Esophagus muscularis mucosa (tissue), 4 donors: ENCODE data around the gene C2CD2L. TPM values are rescaled to one million over a fixed set of nuclear protein-coding genes. Genes with fewer than 3 reads are reported as not detected.
A peak's percentile ranks its signal among the peaks of the same experiment; 100 is the strongest.

Source experiments
- DNase-seq: peaks from one replicate; pipeline ENCODE4 v3.0.0-alpha.2; 2017; ENCODE audit errors: extremely low spot score
- H3K27ac ChIP-seq, 4 donors: fragments of 200-600 bp; sonication (generic); replicated peaks in 1 of 4; 1 replicate in 3 of 4; 2 replicates in 1 of 4; pipeline ENCODE4 v1.5.1; 2016 to 2019; ENCODE audit warnings: mild to moderate bottlenecking in 1 of 4
- H3K27me3 ChIP-seq, 4 donors: fragments of 200-600 bp; sonication (generic); one replicate each; pipeline versions ENCODE4 v1.5.1 to v1.6.0; 2016 to 2019
- H3K36me3 ChIP-seq, 4 donors: fragments of 200-600 bp; sonication (generic); one replicate each; pipeline ENCODE4 v1.5.1; 2016 to 2019
- H3K4me1 ChIP-seq, 4 donors: fragments of 200-600 bp; sonication (generic); one replicate each; pipeline ENCODE4 v1.5.1; 2016 to 2019
- H3K4me3 ChIP-seq, 4 donors: fragments of 200-600 bp; sonication (generic); 1 replicate in 2 of 4; 2 replicates in 2 of 4; pipeline ENCODE4 v1.5.1; 2016 to 2019; ENCODE audit warnings: mild to moderate bottlenecking in 4 of 4, moderate library complexity in 1 of 4
- H3K9me3 ChIP-seq, 4 donors: fragments of 200-600 bp; sonication (generic); 1 replicate in 3 of 4; 2 replicates in 1 of 4; pipeline ENCODE4 v1.5.1; 2016 to 2019
- EP300 ChIP-seq: sonication (generic); formaldehyde crosslinking; IDR thresholded peaks from one replicate; pipeline ENCODE4 v1.6.1; 2017; ENCODE audit warnings: antibody characterized with exemption
- POLR2A ChIP-seq: fragments of 450-650 bp; IDR thresholded peaks from one replicate; pipeline ENCODE4 v1.6.1; 2017; ENCODE audit warnings: antibody characterized with exemption, moderate library complexity, mild to moderate bottlenecking, low read depth
- POLR2AphosphoS5 ChIP-seq, 2 donors: sonication (generic); formaldehyde crosslinking; IDR thresholded peaks; one replicate each; pipeline ENCODE4 v1.6.1; 2017; ENCODE audit warnings: antibody characterized with exemption in 2 of 2
- WGBS: methylation state at CpG from one replicate; pipeline ENCODE4 v1.1.5; 2018; 5-methylcytosine and 5-hydroxymethylcytosine counted together
- intact Hi-C: fragments of 100-400 bp; cut with DNase I; formaldehyde crosslinking; loops from one replicate; pipeline ENCODE4 v1.15.1; 2023
- total RNA-seq, 4 donors: library from RNA; depleted of rRNA; stranded (reverse); fragments of >200 nt; gene quantifications; one replicate each; pipeline versions ENCODE4 v1.1.0 to v1.2.1, GENCODE V29; 2016
- TF ChIP-seq, protein P1 (sequence below), 3 experiments: fragments of 200-600 bp in 2 of 3; fragments of 450-650 bp in 1 of 3; sonication (generic) in 2 of 3; IDR thresholded peaks; one replicate each; pipeline ENCODE4 v1.5.1; 2017 to 2019; ENCODE audit warnings: antibody characterized with exemption in 3 of 3, mild to moderate bottlenecking in 2 of 3, moderate library complexity in 1 of 3

C2CD2L gene
- total RNA-seq, 4 donors from 2014 or later: 7.5 to 15.2 (median 9.4) TPM

DNA sequence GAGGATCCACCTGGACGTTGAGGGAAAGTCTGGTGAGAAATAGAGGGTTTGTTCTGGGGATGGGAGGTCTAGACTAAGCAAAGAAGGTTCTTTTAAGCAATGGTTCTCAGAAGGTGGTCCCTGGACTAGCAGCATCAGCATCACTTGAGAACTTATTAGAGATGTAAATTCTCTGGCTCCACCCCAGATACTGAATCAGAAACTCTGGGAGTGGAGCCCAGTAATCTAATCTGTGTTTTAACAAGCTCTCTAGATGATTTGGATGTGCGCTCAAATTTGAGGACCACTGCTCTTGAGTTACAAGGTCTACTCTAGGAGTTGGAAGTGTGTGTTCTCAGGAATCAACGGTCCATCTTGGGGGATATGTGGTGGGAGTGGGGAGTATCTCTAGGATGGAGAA, 38.4 kb downstream of the C2CD2L start:
- Histone ChIP-seq H3K27ac (no peak overlapping the region), H3K9me3 (no peaks in the 10 kb centered on the region), H3K27me3 (peaks cover 0 to 16% (median 0%) of the 10 kb centered on the region in 4 donors), H3K4me3 (no peak overlapping the region), H3K36me3 (no peaks in the 10 kb centered on the region), H3K4me1 (peaks cover 13 to 29% (median 24%) of the 10 kb centered on the region in 4 donors)
- WGBS: 65% methylated on average over 3 of the region's 3 CpGs
- intact Hi-C loops: loop anchor here (5.0 kb wide), 1 partner anchor 52 kb away; no protein-coding TSS in a partner anchor
- no peak for DNase-seq
- no peak for TF ChIP-seq EP300
- no peak for TF ChIP-seq POLR2A
- no peak for TF ChIP-seq POLR2AphosphoS5 (IDR thresholded peaks at IDR 0.05)
- TF ChIP-seq, protein P1, sequence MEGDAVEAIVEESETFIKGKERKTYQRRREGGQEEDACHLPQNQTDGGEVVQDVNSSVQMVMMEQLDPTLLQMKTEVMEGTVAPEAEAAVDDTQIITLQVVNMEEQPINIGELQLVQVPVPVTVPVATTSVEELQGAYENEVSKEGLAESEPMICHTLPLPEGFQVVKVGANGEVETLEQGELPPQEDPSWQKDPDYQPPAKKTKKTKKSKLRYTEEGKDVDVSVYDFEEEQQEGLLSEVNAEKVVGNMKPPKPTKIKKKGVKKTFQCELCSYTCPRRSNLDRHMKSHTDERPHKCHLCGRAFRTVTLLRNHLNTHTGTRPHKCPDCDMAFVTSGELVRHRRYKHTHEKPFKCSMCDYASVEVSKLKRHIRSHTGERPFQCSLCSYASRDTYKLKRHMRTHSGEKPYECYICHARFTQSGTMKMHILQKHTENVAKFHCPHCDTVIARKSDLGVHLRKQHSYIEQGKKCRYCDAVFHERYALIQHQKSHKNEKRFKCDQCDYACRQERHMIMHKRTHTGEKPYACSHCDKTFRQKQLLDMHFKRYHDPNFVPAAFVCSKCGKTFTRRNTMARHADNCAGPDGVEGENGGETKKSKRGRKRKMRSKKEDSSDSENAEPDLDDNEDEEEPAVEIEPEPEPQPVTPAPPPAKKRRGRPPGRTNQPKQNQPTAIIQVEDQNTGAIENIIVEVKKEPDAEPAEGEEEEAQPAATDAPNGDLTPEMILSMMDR (IDR thresholded peaks at IDR 0.05): no peak

DNA sequence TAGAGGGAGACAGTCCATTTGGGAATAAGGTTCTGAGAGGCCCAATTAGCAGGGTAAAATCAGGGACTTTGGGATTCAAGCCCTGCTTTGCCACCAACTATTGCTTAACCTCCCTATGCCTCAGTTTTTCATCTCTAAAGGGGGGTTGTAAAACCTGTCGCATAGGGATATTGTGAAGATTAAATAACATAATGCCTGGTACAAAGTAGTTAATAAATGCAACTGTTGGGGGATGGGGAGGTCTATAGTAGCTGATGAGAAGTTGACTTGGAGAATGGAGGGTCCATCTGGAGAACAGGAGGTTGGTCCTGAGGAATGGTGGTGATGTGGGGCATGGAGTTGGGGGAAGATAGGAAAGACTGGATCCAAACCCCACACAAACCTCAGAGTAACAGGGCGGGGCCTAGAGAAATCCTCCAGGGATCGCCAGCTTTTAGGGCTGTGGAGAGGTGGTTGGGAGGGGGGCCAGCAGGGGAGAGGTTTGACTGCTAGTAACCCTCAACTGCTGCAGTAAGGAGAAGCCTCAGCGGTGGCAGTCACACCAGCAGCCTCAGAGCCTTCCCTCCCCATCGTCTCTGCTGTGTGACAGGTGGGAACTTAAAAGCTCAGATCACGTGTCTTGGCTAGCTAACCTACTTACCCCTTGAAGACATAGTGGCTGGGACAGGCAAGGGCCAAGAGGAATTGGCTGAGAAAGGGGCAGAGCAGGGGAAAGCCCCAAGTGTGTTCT, 40.6 kb downstream of the C2CD2L start:
- WGBS: 61% methylated on average over 5 of the region's 6 CpGs
- Histone ChIP-seq H3K27me3 (peaks cover 0 to 8% (median 0%) of the 10 kb centered on the region in 4 donors), H3K4me3 (no peak overlapping the region), H3K9me3 (no peaks in the 10 kb centered on the region), H3K4me1 (peaks cover 13 to 29% (median 24%) of the 10 kb centered on the region in 4 donors), H3K36me3 (no peaks in the 10 kb centered on the region), H3K27ac (no peak overlapping the region)
- no peak for TF ChIP-seq POLR2AphosphoS5 (IDR thresholded peaks at IDR 0.05)
- TF ChIP-seq POLR2A: no peak
- no peak for TF ChIP-seq EP300
- TF ChIP-seq, protein P1 (IDR thresholded peaks at IDR 0.05): no peak
- no peak for DNase-seq
- intact Hi-C loops: loop anchor here (5.0 kb wide), 1 partner anchor 50 kb away; no protein-coding TSS in a partner anchor

DNA sequence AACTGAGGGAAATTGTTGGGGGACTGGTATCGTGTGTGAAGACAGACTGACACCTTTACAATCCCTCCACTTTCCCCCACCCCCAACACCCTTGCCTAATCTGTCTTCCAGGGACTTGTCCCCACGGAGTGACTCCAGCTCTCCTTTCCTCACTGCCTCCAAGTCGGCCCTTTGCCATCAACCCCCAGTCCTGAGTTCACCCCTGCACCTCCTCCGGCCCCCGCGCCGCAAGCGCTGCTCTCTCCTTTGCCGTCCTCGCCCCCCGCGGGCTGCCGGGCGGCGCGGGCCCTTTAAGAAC, 41.5 kb downstream of the C2CD2L start:
- no peak for DNase-seq
- intact Hi-C loops: loop anchor here (5.0 kb wide), 1 partner anchor 49 kb away; no protein-coding TSS in a partner anchor
- peak overlapping the region; percentile 63 to 84 (median 67) for H3K4me3 ChIP-seq
- no peaks in the 10 kb centered on the region for H3K36me3 ChIP-seq
- WGBS: under 1% methylated on average over 16 of the region's 16 CpGs
- TF ChIP-seq, protein P1 (IDR thresholded peaks at IDR 0.05): no peak
- TF ChIP-seq POLR2A (no peak), POLR2AphosphoS5 (IDR thresholded peaks at IDR 0.05) (no peak), EP300 (no peak)
- peak overlapping the region in 1 of 4 donors; percentile 45 for H3K27ac ChIP-seq
- peaks cover 0 to 8% (median 0%) of the 10 kb centered on the region in 4 donors for H3K27me3 ChIP-seq
- no peaks in the 10 kb centered on the region for H3K9me3 ChIP-seq
- H3K4me1 ChIP-seq: peaks cover 13 to 29% (median 24%) of the 10 kb centered on the region in 4 donors

DNA sequence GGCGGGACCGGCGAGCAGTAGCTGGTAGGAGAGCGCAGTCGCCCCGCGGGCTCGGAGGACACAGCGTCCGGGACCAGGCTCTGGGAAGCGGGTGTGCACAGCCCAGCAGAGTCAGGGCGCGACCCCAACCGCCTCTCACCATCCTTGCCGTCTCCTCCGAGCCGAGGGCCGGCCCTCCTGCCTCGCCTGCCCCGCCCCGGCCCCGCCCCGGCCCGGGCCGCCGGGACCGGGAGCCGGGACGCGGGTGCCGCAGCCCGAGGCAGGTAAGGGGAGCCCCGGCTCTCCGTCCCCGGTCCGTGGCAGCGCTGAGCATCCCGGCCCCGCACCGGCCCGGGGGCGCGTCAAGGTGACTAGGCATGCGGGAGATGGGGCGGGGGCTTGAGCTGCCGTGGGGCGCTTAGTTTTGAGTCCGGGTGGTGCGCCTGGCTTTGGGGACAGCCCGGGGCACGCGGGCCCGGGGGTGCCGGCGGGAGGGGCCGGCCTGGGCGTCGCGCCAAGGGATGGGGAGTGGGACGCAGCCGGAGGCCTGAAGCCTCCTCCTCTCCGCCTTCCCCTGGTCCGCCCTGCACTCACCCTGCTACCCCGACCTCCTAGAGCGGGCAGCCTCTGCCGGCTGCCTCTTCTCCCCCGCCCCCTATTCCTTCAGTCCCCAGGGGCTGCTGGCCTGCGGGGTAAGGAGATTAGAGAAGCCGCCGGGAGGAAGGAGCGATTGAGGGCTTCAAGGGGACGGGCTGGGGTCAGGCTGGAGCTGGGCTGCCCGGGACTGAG, 42.1 kb downstream of the C2CD2L start, which contains the start of gene ABCG4:
ABCG4 (plus strand) TSS at position 35 of the 768 bp plus-strand sequence. CDS start 914 bp downstream, outside the sequence.
- WGBS: 10% methylated on average over 18 of the region's 73 CpGs
- Histone ChIP-seq H3K4me1 (peaks cover 13 to 29% (median 24%) of the 10 kb centered on the region in 4 donors), H3K27me3 (peaks cover 0 to 8% (median 0%) of the 10 kb centered on the region in 4 donors), H3K4me3 (peak within 1 kb of the TSS; percentile 63 to 84 (median 67)), H3K27ac (peak within 1 kb of the TSS in 1 of 4 donors; percentile 45), H3K9me3 (no peaks in the 10 kb centered on the region), H3K36me3 (no peaks in the 10 kb centered on the region)
- no peak for DNase-seq
- intact Hi-C loops: loop anchor here (5.0 kb wide), 1 partner anchor 48 kb away; no protein-coding TSS in a partner anchor
- no peak for TF ChIP-seq EP300
- TF ChIP-seq, protein P1 (IDR thresholded peaks at IDR 0.05): no peak
- TF ChIP-seq POLR2AphosphoS5 (IDR thresholded peaks at IDR 0.05): no peak
- TF ChIP-seq POLR2A: no peak
